ENCODE measurements around the gene MAP4.

- TF ChIP-seq CTCF (IDR thresholded peaks at IDR 0.05): no peak
- TF ChIP-seq EP300 (IDR thresholded peaks at IDR 0.05): no peak
- TF ChIP-seq POLR2AphosphoS5 (IDR thresholded peaks at IDR 0.05): no peak
- TF ChIP-seq POLR2A (IDR thresholded peaks at IDR 0.05): no peak
Observed at GRCh38 chr3:47890126-47890827, 125.9 kb downstream of the MAP4 start.
